Measurements from ENCODE around the gene FHIT.

Gene FHIT

DNA sequence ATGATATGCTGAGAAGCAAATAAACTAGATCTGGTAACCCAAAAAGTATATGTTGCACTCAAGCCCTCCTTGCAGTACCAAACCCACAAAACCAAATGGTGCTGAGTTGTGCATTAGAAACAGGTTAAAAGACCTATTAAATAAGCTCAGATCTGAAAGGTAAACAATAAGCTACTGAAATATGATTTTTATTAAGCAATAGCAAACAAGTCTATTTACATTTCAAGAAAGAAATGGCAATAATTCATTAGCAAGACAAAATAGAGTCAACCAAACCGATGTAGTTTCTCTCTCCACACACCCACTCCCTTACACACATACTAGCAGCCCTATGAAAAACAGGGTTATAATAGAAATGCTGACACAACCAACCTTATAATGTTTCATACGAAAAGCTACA lies 760.3 kb downstream of the FHIT start:
- DNase-seq (ENCODE audit: low read depth, low spot score) = no peak

DNA sequence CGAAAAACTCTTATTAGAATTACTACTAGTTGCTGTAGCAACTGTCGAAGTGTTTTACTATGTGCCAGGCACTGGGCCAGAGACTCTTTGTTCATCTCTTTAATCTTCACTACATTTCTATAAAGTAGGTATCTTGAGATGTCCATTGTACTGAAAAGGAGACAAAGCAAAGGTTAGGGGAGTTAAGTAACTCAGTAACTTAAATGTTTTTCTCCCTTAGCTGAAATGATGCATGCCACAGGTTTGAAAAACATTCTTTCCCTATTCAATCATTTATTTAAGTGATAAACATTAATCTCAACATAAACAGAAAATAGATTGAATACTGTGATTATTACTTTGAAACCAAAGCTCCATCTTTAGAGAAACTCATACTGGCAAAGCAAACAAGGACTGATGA lies 776.2 kb downstream of the FHIT start:
- DNase-seq (ENCODE audit: low read depth, low spot score) = no peak

DNA sequence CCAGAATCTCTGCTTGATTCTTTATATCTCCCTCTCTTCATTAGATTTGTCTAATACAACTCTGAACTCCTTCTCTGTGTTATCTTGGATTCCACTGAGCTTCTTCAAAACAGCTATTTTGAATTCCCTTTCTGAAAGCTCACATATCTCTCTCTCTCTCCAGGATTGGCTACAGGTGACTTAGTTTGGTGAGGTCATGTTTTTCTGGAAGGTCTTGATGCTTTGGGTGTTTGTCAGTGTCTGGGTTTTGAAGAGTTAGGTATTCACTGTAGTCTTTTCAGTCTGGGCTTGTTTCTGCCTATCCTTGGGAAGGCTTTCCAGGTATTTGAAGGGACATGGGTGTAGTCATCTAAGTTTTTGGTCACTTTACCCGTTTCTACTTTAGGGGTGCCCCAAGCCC lies 781.8 kb downstream of the FHIT start:
- DNase-seq (ENCODE audit: low read depth, low spot score) = no peak

DNA sequence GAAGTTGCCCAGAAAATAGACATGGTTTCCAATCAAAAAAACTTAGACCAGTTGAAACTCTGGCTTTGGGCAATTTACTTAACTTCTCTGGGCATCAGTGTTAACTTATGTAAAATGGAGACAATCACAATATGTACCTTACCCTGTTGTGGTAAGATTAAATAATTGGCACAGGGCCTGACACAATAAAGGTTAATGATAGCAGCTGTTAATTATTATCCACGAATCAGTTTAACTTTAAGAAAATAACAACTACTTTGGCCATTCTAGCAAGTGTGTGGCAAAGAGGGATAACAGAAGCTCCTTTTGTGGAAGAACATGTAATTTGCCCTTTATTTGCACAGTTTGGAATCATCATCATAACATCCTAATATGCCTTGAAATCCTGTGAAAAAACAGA lies 787.6 kb downstream of the FHIT start:
- no peak for DNase-seq (ENCODE audit: low read depth, low spot score)

DNA sequence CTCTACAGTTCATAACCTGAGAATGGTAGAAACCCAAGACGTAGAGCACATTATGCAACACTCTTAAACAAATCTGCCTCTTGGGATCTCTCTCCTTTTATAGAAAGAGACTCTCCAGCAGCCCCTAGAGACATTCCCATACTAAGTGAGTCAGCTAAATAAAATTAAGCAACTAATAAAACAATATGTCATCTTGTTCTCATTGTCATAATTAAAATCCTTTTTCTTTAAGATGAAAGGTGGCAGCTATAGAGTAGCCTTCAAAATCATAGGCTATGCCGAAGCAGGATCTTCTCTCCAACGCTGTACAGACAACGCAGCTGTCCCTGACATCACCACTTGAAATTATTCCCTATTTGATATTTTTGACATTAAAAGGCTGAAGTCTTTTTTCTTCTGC lies 790.0 kb downstream of the FHIT start:
- DNase-seq (ENCODE audit: low read depth, low spot score) = no peak

DNA sequence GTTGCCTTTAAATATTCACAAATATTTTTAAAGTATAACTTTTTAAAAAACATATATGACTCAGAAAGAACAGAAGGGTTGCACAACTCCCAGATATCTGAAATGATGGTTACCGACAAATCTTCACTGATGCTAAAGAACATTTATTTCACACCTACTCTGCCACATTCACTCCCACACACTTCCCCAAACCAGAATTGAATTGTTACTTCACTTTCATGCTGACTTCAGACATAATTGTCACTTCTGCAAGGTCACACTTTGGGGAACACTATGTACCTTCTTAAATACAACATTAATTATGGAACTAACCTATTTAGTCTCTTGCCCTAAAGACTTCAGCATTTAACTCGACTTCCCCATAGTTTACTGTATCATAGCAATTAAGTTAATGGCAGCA lies 795.1 kb downstream of the FHIT start:
- no peak for DNase-seq (ENCODE audit: low read depth, low spot score)

DNA sequence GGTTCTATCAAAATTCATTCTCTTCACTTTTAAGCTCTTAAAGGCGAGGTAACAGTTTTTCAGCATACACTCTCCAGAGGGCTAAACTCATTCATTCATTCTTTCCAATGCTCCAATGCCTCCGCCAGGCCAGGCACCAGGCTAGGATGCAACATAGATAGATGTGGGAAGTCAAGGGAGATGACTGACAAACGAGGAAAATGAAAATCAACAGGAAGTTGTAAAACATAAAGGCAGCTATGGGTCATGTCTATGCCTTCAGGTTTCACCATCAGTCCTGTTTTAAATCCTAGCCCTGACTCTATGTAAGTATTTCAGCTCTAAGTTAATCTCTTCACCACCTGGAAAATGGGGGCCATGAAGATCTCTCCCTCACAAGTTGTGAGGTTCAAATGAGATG lies 797.9 kb downstream of the FHIT start:
- DNase-seq (ENCODE audit: low read depth, low spot score) = no peak

DNA sequence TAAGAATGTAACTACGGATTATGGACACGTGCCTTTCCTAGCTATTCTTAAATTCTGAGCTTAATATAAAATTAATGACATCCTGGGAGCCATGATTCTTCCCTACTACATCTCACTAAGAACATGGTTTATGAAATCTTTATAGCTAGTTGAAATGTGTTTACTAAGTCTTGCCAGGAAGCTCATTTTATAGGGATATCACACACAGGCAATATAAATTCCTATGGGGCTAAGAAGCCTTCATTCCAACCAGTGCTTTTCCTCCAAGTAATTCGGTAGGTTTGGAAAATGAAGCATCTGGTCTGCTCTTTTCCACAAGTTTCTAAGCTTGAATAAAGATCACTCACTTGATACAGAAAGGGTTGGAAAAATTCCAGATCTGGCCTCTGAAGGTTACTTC lies 802.6 kb downstream of the FHIT start:
- no peak for DNase-seq (ENCODE audit: low read depth, low spot score)

DNA sequence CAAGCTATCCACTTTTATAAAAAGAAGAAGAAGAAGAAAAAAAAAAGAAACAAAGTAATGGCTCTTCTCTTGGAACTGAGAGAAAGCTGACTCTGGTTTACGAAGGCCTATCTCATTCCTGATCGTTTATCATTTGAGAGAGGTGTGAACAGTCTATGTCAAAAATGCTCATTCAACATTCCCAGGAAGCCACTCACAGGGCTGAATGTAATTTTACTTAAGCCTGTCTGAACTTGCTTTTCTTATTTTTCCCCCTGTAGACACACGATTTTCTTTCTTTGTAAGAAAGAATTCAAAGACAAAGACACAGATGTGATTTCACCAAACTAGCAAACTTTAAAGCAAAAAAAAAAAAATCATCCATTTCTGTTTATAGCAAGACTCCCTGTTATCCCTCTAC lies 805.8 kb downstream of the FHIT start:
- DNase-seq (ENCODE audit: low read depth, low spot score) = no peak

DNA sequence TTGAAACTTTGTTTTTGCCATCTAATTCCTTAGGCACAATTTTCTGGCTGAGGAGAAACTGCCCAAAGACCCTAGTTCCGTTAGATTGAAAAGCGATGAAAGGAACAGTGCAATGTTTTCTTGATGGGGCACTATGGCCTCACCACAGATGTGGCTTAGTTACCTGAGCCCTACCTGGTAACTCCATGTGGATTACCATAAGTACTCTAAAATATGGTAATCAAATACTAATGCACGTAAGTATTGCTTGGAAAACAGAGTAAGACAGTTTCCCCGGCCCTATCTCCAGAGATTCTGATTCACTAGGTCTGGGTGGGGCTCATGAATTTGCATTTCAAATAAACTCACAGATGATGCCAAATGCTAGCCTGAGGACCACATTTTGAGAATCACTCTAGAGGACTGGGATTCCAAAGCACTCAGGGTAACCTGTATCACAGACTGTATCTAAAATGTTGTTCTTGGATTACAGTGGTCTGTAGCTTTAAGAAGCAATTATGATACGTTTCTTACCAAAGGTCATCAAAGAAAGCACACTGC lies 806.3 kb downstream of the FHIT start:
- no peak for DNase-seq (ENCODE audit: low read depth, low spot score)

DNA sequence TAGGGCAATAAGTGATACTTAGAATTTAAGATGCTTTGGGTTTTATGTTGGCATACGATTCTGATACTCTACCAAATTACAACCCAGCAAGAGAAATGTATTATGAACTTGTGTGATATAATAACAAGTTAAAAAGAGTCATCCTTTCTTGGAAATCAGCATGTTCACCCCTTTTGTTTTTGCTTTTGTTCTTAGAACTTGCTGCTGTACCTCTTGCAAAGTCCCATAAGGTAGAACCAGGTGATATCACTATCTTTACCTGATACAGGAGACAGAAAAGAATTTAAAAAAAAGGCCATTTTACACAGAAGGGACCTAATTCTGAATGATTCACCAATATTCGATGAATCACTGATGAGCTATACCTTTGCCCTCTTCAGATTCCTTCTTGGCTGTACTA lies 810.4 kb downstream of the FHIT start:
- DNase-seq (ENCODE audit: low read depth, low spot score) = no peak

DNA sequence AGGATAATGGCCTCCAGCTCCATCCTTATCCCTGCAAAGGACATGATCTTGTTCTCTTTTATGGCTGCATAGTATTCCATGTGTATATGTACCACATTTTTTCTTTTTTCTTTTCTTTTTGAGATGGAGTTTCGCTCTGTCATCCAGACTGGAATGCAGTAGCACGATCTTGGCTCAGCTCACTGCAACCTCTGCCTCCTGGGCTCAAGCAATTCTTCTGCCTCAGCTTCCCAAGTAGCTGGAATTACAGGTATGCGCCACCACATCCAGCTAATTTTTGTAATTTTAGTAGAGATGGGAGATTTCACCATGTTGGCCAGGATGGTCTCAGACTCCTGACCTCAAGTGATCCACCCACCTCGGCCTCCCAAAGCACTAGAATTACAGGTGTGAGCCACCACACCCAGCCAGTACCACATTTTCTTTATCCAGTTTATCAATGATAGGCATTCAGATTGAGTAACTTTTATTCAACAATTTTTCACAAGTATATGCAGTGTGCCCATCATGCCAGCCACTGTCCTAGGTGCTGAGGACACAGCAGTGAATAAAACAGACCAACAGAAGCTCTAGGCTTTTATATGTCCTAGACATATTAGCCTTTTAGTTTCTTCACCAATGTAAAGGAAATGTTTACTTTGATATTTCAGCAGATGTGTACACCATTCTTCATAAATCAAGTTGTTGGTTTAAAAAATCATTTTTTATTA lies 815.2 kb downstream of the FHIT start:
- DNase-seq (ENCODE audit: low read depth, low spot score) = no peak

DNA sequence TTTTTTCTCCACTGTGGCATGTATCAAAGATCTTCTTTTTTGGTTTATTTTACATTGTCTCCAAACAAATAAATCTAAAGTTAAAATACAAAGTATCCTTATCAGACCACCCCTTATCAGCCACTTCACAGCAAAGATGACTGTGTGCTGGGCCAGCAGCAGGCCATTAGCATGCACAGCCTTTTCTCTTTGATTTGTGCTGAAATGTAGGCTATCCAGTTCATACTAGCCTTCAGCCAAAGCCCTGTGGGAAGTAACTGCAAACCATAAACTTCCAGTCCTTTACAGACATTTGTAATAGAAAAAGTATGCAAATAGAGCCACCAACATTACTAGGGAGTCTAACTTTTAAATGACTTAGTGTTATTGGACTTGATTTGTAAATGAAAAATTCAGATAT lies 816.3 kb downstream of the FHIT start:
- DNase-seq (ENCODE audit: low read depth, low spot score) = no peak

DNA sequence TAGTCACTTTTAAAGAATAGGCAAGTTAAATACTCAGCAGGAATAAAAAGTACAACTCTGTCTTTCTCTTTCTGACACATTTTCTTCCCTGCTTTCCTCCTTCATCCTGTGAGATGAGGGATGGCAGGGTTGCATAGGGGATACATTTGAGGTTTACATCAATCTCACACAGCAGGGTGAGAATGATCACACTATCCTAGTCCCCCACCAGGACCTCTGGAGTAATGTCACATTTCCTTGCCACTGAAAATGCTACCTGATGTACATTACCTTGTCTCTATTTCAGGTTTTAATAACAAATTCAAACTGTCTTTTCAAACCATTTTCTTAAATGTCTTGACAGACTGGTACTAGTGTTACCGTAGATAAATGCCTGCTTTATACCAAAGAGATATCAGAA lies 816.9 kb downstream of the FHIT start:
- DNase-seq (ENCODE audit: low read depth, low spot score) = no peak

DNA sequence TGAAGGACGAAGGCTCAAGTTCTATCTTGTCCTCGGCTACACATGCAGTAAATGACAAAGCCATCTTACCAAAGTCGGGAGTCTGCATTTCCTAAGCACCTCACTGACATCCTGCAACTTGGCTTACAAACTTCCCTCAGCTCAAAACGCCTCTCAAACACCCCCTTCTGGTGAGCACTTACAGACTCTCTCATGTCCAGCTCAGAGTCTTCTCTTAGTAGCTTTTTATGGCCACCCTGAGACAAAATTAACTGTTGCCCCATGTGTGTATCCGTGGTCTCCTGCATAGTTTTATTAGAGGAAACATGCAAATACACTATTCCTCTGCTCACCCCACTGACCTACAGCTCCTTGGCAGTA lies 819.7 kb downstream of the FHIT start:
- no peak for DNase-seq (ENCODE audit: low read depth, low spot score)

DNA sequence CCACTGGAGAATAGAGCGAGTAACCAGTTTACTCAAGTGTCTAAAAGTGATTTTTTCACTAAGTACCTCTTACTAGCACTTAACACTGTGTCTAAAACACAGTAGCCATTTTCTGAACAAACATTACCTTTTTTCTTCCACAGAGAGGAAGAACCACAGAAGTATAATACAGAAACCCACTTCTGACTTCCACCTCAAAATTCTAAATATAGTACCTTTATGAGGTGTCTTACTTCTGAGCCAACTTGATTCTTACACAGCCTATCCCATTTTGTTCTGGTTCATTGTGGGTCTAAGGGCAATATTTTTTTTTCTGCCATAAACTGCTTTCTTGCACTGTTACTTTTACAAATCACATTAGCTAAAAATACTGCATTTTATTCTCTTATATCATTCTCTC lies 821.0 kb downstream of the FHIT start:
- no peak for DNase-seq (ENCODE audit: low read depth, low spot score)

DNA sequence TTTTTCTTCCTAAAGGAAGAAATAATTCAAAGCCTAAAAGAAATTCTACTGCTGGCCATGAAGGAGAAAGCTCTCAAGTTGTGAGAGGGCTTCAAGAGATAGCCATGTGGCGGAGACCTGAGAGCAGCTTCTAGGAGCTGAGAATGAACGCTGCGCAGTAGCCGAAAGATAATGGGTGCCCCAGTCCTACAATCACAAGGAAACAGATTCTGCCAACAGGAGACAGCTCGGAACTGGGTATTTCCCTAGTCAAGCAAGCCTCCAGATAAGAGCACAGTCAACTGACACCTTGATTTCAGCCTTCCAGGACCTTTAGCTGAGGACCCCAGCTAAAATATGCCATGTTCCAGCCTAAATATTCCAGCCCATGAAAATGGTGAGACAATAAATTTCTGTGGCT lies 824.1 kb downstream of the FHIT start:
- DNase-seq (ENCODE audit: low read depth, low spot score) = no peak

DNA sequence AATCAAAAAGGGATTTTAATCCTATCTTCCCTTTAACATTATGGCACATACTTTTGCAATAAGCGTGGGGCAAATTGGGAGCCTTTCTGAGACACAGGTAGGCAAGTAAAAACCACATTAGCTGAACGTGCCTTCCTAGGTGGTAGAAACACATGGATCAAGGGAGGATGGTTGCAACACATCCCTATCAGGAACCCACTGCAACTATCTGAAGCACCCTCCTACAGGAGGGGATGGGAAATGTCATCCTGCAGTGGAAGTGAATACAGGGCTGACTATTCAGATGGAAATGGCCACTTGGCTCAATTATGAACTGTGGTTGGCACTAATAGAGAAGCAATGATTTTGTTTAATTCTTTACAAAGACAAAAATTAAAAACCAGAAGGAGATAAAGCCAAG lies 826.3 kb downstream of the FHIT start:
- no peak for DNase-seq (ENCODE audit: low read depth, low spot score)

DNA sequence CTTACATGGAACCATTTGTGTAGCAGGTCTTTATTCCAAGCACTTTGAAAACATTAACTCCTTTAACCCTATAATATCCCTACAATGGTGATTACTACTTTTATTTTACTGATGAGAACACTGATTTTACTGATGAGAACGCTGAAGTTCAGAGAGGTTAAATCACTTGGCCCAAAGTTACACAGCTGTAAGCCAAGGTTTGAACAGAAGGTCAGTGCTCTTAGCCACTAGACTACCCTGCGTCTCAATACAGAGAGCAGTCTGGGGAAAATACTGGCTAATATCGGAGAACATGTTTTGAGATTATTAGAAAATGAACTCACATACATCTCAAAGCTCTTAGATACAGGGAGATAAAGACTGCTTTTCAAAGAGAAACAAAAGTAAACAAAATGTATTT lies 827.2 kb downstream of the FHIT start:
- no peak for DNase-seq (ENCODE audit: low read depth, low spot score)

DNA sequence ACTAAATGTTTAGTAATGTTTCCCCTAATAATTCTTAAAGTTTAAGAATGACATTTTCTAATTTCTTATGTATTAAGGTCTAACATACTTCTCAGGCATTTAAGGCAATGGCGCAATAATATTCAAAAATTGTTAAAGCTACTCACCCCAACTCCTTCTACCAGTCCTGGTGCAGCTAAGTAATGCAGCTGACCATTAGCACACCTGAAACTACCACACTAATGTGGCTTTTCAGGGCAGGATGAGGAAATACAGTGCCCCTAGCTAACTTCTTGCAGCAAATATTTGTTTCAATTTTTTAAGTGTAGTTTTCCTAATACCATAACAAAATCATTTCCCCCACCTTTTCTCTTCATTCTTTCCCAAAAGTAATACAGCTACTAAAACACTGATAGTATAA lies 827.7 kb downstream of the FHIT start:
- no peak for DNase-seq (ENCODE audit: low read depth, low spot score)

DNA sequence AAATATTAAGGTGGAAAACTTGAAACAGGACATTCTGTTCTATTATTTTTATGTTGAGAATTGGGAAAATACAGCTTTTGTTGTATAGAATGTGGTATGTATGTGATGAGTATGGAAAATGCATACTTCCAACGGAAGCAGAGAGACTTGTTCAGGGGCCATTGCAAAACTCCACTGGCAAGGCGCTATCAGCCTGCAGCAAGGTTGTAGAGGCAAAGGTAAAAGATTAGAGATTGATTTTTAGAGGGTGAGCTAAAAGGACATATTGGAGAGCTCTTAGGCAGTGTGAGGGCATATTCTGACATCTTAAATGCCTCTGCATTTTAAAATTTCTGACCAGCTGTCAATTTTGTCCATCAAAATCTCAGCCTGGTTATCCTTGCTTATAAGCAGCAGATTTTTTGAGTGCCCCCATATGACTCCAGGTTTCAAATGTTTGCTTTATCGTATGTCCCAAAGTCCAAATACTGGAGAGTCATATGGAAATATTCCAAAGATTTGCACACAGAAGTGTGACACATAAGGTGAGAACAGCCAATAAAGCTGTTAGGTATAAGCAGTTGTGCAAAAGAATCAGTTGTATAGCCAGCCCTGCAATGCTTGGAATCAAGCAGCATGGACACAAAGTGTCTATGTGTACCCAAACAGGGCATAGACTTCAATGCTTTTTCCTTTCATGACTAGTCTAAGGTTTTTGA lies 829.4 kb downstream of the FHIT start:
- DNase-seq (ENCODE audit: low read depth, low spot score) = no peak

DNA sequence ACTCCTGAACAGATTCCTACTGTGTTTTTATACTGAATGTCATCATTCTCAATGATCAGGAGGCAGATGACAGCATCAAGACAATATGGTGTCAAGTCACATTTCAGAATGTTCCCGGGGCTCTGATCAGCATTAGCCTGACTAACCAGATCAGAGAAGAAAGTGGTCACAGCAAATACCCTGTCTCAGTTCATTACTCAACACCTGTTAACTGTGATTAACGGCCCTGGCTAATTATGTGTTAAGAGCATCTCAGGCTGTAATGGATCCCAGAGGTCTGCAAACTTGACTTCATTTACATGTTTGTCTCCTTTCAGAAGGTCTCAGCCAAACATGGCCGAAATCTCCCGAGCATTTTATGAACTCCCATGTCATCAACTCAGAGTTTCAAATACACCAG lies 833.7 kb downstream of the FHIT start:
- no peak for DNase-seq (ENCODE audit: low read depth, low spot score)

DNA sequence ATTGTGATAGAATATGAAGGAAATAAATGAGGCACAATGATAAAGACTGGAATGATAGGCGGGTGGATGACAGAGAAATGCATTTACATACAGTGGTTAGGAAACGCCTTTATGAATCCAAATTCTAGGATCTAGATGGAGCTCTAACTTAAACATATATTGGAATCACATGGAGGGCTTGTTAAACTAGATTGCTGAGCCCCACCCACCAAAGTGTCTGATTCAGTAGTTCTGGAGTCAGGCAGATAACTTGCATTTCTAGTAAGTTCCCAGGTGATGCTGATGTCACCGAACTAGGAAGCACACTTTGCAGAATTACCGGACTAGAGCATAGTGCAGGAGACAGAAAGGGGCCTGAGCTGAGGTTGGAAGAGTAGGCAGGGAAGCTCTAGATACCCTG lies 837.2 kb downstream of the FHIT start:
- DNase-seq (ENCODE audit: low read depth, low spot score) = no peak

DNA sequence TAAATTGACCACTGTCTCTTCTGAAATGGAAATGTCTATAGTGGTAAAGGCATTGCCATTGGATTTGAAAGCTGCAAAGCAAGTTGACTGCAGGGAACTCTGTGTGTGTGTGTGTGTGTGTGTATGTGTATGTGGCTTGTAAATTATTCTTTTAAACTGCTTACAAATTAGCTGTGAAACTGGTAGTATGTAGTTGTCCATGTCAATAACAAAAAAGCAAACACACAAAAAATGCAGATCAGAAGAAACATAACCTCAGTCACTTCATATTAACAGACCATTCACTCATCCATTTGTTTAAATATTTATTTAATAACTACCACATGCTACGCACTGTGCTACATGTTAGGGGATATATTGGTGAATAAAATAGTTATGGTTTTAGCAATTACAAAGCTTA lies 837.7 kb downstream of the FHIT start:
- DNase-seq (ENCODE audit: low read depth, low spot score) = no peak
